ENCODE data around the gene OR4F3. TPM values are rescaled to one million over a fixed set of nuclear protein-coding genes. Genes with fewer than 3 reads are reported as not detected.
"Not testable (repeated sequence)": the region's sequence is repeated elsewhere in the genome, so short reads cannot be mapped to it uniquely, and the experiment has no call there.

Gene OR4F3
- total RNA-seq (0.37 TPM), polyA plus RNA-seq (not detected)

- not testable (repeated sequence) for H3K27ac ChIP-seq (ENCODE audit: low read depth); H3K4me1 ChIP-seq (ENCODE audit: insufficient read depth); H3K36me3 ChIP-seq (ENCODE audit: insufficient read depth); H3K4me3 ChIP-seq (ENCODE audit: low read depth, low read length); DNase-seq (ENCODE audit: extremely low spot score)
Observed at GRCh38 chr5:181366968-181367367, at the start of gene OR4F3. OR4F3 (plus strand) TSS chr5:181367268.

Other genes starting within 250 kb of the OR4F3 start
- gene OR2V1, start 236.1 kb upstream of the OR4F3 start, total RNA-seq, result not detected
- not detected for gene OR2V1, start 236.1 kb upstream of the OR4F3 start, polyA plus RNA-seq
- not detected for gene OR2V2, start 219.7 kb upstream of the OR4F3 start, total RNA-seq
- gene OR2V2, start 219.7 kb upstream of the OR4F3 start, polyA plus RNA-seq, result not detected
- 1.2 TPM for gene TRIM7, start 162.1 kb upstream of the OR4F3 start, total RNA-seq
- 3.7 TPM for gene TRIM7, start 162.1 kb upstream of the OR4F3 start, polyA plus RNA-seq
- 8.8 TPM for gene TRIM41, start 144.0 kb upstream of the OR4F3 start, total RNA-seq
- 20.6 TPM for gene TRIM41, start 144.0 kb upstream of the OR4F3 start, polyA plus RNA-seq
- gene RACK1, start 123.4 kb upstream of the OR4F3 start, total RNA-seq, result 2,993 TPM
- 2,408 TPM for gene RACK1, start 123.4 kb upstream of the OR4F3 start, polyA plus RNA-seq
- 14.1 TPM for gene TRIM52, start 106.1 kb upstream of the OR4F3 start, total RNA-seq
- 13.8 TPM for gene TRIM52, start 106.1 kb upstream of the OR4F3 start, polyA plus RNA-seq

Measured in urinary bladder (tissue), 4 donors.